SK-N-SH (cell line): ENCODE results near the gene FMN1. TPM values are rescaled to one million over a fixed set of nuclear protein-coding genes. Genes with fewer than 3 reads are reported as not detected.

Experiments
- CTCF ChIA-PET: fragments of 300-600, 350-600 bp; formaldehyde crosslinking; extraction: SDS; loops from one replicate; lab custom pipeline; 2021; lab: Yijun Ruan, JAX
- POLR2A ChIA-PET: fragments of 350-600 bp; sonication (Branson Sonifier 250); formaldehyde crosslinking; extraction: SDS; loops from one replicate; lab custom pipeline; 2020; ENCODE audit warnings: antibody characterized with exemption, inconsistent platforms; lab: Yijun Ruan, JAX
- DNase-seq: peaks from one replicate; pipeline ENCODE4 v3.0.0; 2012
- H2AFZ ChIP-seq: fragments of 200-600 bp; sonication (generic); 2 replicates; pipeline ENCODE4 v1.8.1; 2016; ENCODE audit warnings: antibody characterized with exemption, mild to moderate bottlenecking, low read depth
- H3F3A ChIP-seq: fragments of 200-600 bp; sonication (generic); replicated peaks from 2 replicates; pipeline ENCODE3; 2016; ENCODE audit warnings: antibody characterized with exemption, mild to moderate bottlenecking; ENCODE audit not compliant: insufficient read depth
- H3K27ac ChIP-seq, 2 experiments: fragments of 200-500 bp in 1 of 2; fragments of 200-600 bp in 1 of 2; sonication (Bioruptor generic) in 1 of 2; sonication (generic), shearing (Covaris generic) in 1 of 2; 2 replicates each; pipeline versions ENCODE4 v1.5.1 to v1.6.1; 2014 to 2016; ENCODE audit warnings: low read depth in 2 of 2, inconsistent platforms in 1 of 2, low read length in 1 of 2, mild to moderate bottlenecking in 1 of 2, mixed read lengths in 1 of 2
- H3K27me3 ChIP-seq: fragments of 200-600 bp; sonication (generic), shearing (Covaris generic); 2 replicates; pipeline ENCODE4 v1.6.1; 2016; ENCODE audit warnings: mixed run types; ENCODE audit not compliant: insufficient read depth
- H3K36me3 ChIP-seq, 2 experiments: fragments of 200-500 bp in 1 of 2; fragments of 200-600 bp in 1 of 2; sonication (Bioruptor generic) in 1 of 2; sonication (generic) in 1 of 2; replicated peaks in 1 of 2; 2 replicates each; pipeline versions ENCODE3 to v1.5.1; 2014 to 2016; ENCODE audit warnings: low read length in 1 of 2, mild to moderate bottlenecking in 1 of 2; ENCODE audit not compliant: insufficient read depth in 2 of 2, control insufficient read depth in 1 of 2
- H3K4me1 ChIP-seq, 2 experiments: fragments of 200-500 bp in 1 of 2; fragments of 200-600 bp in 1 of 2; sonication (Bioruptor generic) in 1 of 2; sonication (generic), shearing (Covaris generic) in 1 of 2; 2 replicates each; pipeline versions ENCODE4 v1.5.1 to v1.6.1; 2014 to 2016; ENCODE audit warnings: low read depth in 1 of 2, low read length in 1 of 2, mixed run types in 1 of 2; ENCODE audit not compliant: insufficient read depth in 2 of 2, control insufficient read depth in 1 of 2
- H3K4me2 ChIP-seq: fragments of 200-600 bp; sonication (generic), shearing (Covaris generic); 2 replicates; pipeline ENCODE4 v1.6.1; 2017; ENCODE audit warnings: mixed run types
- H3K4me3 ChIP-seq, 2 experiments: fragments of 200-500 bp in 1 of 2; fragments of 200-600 bp in 1 of 2; sonication (Bioruptor generic) in 1 of 2; sonication (generic), shearing (Covaris generic) in 1 of 2; 2 replicates each; pipeline versions ENCODE4 v1.5.1 to v1.8.1; 2014 to 2016; ENCODE audit warnings: low read depth in 2 of 2, inconsistent platforms in 1 of 2, low read length in 1 of 2, mild to moderate bottlenecking in 1 of 2, mixed read lengths in 1 of 2, moderate library complexity in 1 of 2
- H3K79me2 ChIP-seq: fragments of 200-600 bp; sonication (generic); 2 replicates; pipeline ENCODE4 v1.8.1; 2017; ENCODE audit warnings: mild to moderate bottlenecking; ENCODE audit not compliant: insufficient read depth
- H3K9ac ChIP-seq: fragments of 200-600 bp; sonication (generic); 2 replicates; pipeline ENCODE4 v1.6.1; 2017; ENCODE audit warnings: mixed run types
- H3K9me2 ChIP-seq: fragments of 200-600 bp; sonication (generic); 2 replicates; pipeline ENCODE4 v1.6.1; 2017; ENCODE audit warnings: mixed run types
- H3K9me3 ChIP-seq: fragments of 200-600 bp; sonication (generic); 2 replicates; pipeline ENCODE4 v1.6.1; 2017; ENCODE audit warnings: mixed run types, mild to moderate bottlenecking, moderate library complexity
- H4K20me1 ChIP-seq: fragments of 200-600 bp; sonication (generic); 2 replicates; pipeline ENCODE4 v1.6.1; 2017; ENCODE audit warnings: mild to moderate bottlenecking, mixed run types; ENCODE audit not compliant: insufficient read depth
- CHD2 ChIP-seq: fragments of 150-350 bp; IDR thresholded peaks from 2 replicates; pipeline ENCODE4 v1.6.1; 2018; ENCODE audit warnings: low read length; ENCODE audit not compliant: partially characterized antibody
- CTCF ChIP-seq: fragments of 200-600 bp; sonication (generic); IDR thresholded peaks from 2 replicates; pipeline ENCODE4 v1.6.1; 2017; ENCODE audit warnings: antibody characterized with exemption, mild to moderate bottlenecking, moderate library complexity
- ELF1 ChIP-seq: IDR thresholded peaks from 2 replicates; pipeline ENCODE4 v1.4.0; 2012
- EP300 ChIP-seq, 2 experiments: IDR thresholded peaks; 2 replicates each; pipeline versions ENCODE4 v1.4.0 to v1.6.1; 2012; ENCODE audit warnings: borderline replicate concordance in 1 of 2, low read depth in 1 of 2, low read length in 1 of 2
- EZH2phosphoT487 ChIP-seq: fragments of 200-600 bp; sonication (generic); IDR thresholded peaks from 2 replicates; pipeline ENCODE4 v1.6.1; 2017; ENCODE audit warnings: low read depth, mixed run types, mild to moderate bottlenecking, antibody characterized with exemption, moderate library complexity, borderline replicate concordance
- FOXJ3 ChIP-seq: sonication (generic); formaldehyde crosslinking; IDR thresholded peaks from 2 replicates; pipeline ENCODE4 v1.5.1; 2020; ENCODE audit warnings: mild to moderate bottlenecking, missing genetic modification reagents
- FOXM1 ChIP-seq: IDR thresholded peaks from 2 replicates; pipeline ENCODE4 v1.4.0; 2012; ENCODE audit warnings: low read depth, mild to moderate bottlenecking
- GABPA ChIP-seq: IDR thresholded peaks from 2 replicates; pipeline ENCODE4 v1.4.0; 2012; ENCODE audit warnings: low read depth, mild to moderate bottlenecking
- GATA2 ChIP-seq: sonication (generic); formaldehyde crosslinking; IDR thresholded peaks from 2 replicates; pipeline ENCODE4 v1.5.0; 2020; ENCODE audit warnings: mild to moderate bottlenecking, missing genetic modification reagents
- JUND ChIP-seq: IDR thresholded peaks from 2 replicates; pipeline ENCODE4 v1.4.0; 2012
- MEF2A ChIP-seq: IDR thresholded peaks from 2 replicates; pipeline ENCODE4 v1.4.0; 2012; ENCODE audit warnings: low read depth, borderline replicate concordance
- MXI1 ChIP-seq: IDR thresholded peaks from 2 replicates; pipeline ENCODE4 v1.6.1; 2012; ENCODE audit warnings: mild to moderate bottlenecking, low read depth, low read length, improper control_type of control experiment
- NFIC ChIP-seq: IDR thresholded peaks from 2 replicates; pipeline ENCODE4 v1.4.0; 2012; ENCODE audit warnings: borderline replicate concordance
- NRF1 ChIP-seq: IDR thresholded peaks from 2 replicates; pipeline ENCODE4 v1.6.1; 2012; ENCODE audit warnings: low read depth, mild to moderate bottlenecking, low read length
- RAD21 ChIP-seq: IDR thresholded peaks from 2 replicates; pipeline ENCODE4 v1.6.1; 2012; ENCODE audit warnings: mild to moderate bottlenecking, low read length
- RCOR1 ChIP-seq: fragments of 150-350 bp; IDR thresholded peaks from 2 replicates; pipeline ENCODE4 v1.6.1; 2017; ENCODE audit warnings: antibody characterized with exemption, low read length
- RFX5 ChIP-seq: IDR thresholded peaks from 2 replicates; pipeline ENCODE4 v1.6.1; 2012; ENCODE audit warnings: mild to moderate bottlenecking, improper control_type of control experiment, low read length
- SIN3A ChIP-seq: IDR thresholded peaks from 2 replicates; pipeline ENCODE4 v1.6.1; 2012; ENCODE audit warnings: low read depth, mild to moderate bottlenecking, low read length, moderate library complexity, borderline replicate concordance
- TAF1 ChIP-seq: IDR thresholded peaks from 2 replicates; pipeline ENCODE4 v1.6.1; 2012; ENCODE audit warnings: low read depth, mild to moderate bottlenecking, low read length, moderate library complexity, borderline replicate concordance
- TEAD4 ChIP-seq: IDR thresholded peaks from 2 replicates; pipeline ENCODE4 v1.4.0; 2012; ENCODE audit warnings: mild to moderate bottlenecking, borderline replicate concordance; ENCODE audit not compliant: insufficient read depth
- USF2 ChIP-seq: fragments of 150-350 bp; IDR thresholded peaks from 2 replicates; pipeline ENCODE4 v1.6.1; 2017; ENCODE audit warnings: antibody characterized with exemption, low read length, low read depth, borderline replicate concordance
- YY1 ChIP-seq: IDR thresholded peaks from 2 replicates; pipeline ENCODE4 v1.4.0; 2012; ENCODE audit warnings: low read depth, mild to moderate bottlenecking
- WGBS: methylation state at CpG from one replicate; pipeline ENCODE4 v1.1.6; 2017; ENCODE audit warnings: low lambda C conversion rate; 5-methylcytosine and 5-hydroxymethylcytosine counted together
- polyA plus RNA-seq, 3 experiments: library from polyadenylated mRNA; depleted of rRNA; stranded (reverse); fragments of >200 nt; gene quantifications; 2 replicates each; pipeline ENCODE4 v1.2.3, GENCODE V29; 2012
- TF ChIP-seq, protein P1 (sequence below): IDR thresholded peaks from 2 replicates; pipeline ENCODE4 v1.4.0; 2012; ENCODE audit warnings: low read depth

The FMN1 gene
- polyA plus RNA-seq, 1 of the 3 experiments (the other 2 are of a cell fraction): 9.1 TPM

- Histone ChIP-seq H3K27me3 (no peaks in the 10 kb centered on the region), H3F3A (peaks cover 19% of the 10 kb centered on the region), H3K4me3 (no peak overlapping the region), H2AFZ (no peak overlapping the region), H3K4me2 (no peak overlapping the region), H3K9me2 (no peaks in the 10 kb centered on the region), H3K4me1 (peaks cover 0 to 3% of the 10 kb centered on the region in 2 experiments; a peak in 1 of 4 replicates), H3K27ac (no peak overlapping the region), H3K9ac (no peak overlapping the region), H4K20me1 (peaks cover 47% of the 10 kb centered on the region), H3K36me3 (peaks cover 6 to 51% of the 10 kb centered on the region in 2 experiments), H3K9me3 (peaks cover 6% of the 10 kb centered on the region; the same call in 1 of the 2 replicates), H3K79me2 (peaks cover 99% of the 10 kb centered on the region)
- ChIA-PET CTCF (interaction anchor here (1.2 kb wide), 1 partner anchor 87 kb away, joined by 6 read pairs; no protein-coding TSS in a partner anchor), POLR2A (no interaction called here)
- WGBS: 80% methylated on average over 4 of the region's 8 CpGs
- DNase-seq: no peak
- TF ChIP-seq TEAD4 (no peak), RAD21 (no peak), FOXM1 (no peak), NRF1 (no peak), NFIC (no peak), USF2 (no peak), MEF2A (no peak), EZH2phosphoT487 (no peak), TAF1 (no peak), FOXJ3 (CRISPR knock-in tag) (no peak), GABPA (no peak)
- TF ChIP-seq, protein P1, sequence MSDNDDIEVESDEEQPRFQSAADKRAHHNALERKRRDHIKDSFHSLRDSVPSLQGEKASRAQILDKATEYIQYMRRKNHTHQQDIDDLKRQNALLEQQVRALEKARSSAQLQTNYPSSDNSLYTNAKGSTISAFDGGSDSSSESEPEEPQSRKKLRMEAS: no peak
These were observed 149.3 kb downstream of the FMN1 start for GRCh38 chr15:33045066-33045810.

- Histone ChIP-seq H3K79me2 (peaks cover 99% of the 10 kb centered on the region), H2AFZ (no peak overlapping the region), H3K4me3 (no peak overlapping the region), H3K27me3 (no peaks in the 10 kb centered on the region), H3K4me1 (peaks cover 0 to 3% of the 10 kb centered on the region in 2 experiments; a peak in 1 of 4 replicates), H4K20me1 (peaks cover 47% of the 10 kb centered on the region), H3K9me2 (no peaks in the 10 kb centered on the region), H3K9me3 (peaks cover 6% of the 10 kb centered on the region; the same call in 1 of the 2 replicates), H3F3A (peaks cover 19% of the 10 kb centered on the region), H3K9ac (no peak overlapping the region), H3K27ac (no peak overlapping the region), H3K4me2 (no peak overlapping the region), H3K36me3 (peaks cover 6 to 45% of the 10 kb centered on the region in 2 experiments)
- POLR2A ChIA-PET: no interaction called here
- WGBS: 64% methylated on average over 1 of the region's 1 CpG
- no peak for DNase-seq
- TF ChIP-seq RCOR1 (no peak), EP300 (IDR thresholded peaks at IDR 0.05; ENCODE audit: borderline replicate concordance in 1 of 2, low read depth in 1 of 2, low read length in 1 of 2) (no peak), FOXJ3 (CRISPR knock-in tag) (no peak), CHD2 (no peak), USF2 (no peak), ELF1 (no peak), GATA2 (CRISPR knock-in tag) (no peak), CTCF (no peak), RFX5 (no peak), SIN3A (no peak), NFIC (no peak), YY1 (no peak), MXI1 (no peak), JUND (no peak), GABPA (no peak)
- TF ChIP-seq, protein P1: no peak
- CTCF ChIA-PET: interaction anchor here (1.2 kb wide), 1 partner anchor 88 kb away, joined by 6 read pairs; no protein-coding TSS in a partner anchor
These were observed 149.9 kb downstream of the FMN1 start for GRCh38 chr15:33044598-33044997.
